CD4-positive, CD25-positive, alpha-beta regulatory T cell (primary cell): ENCODE results near the gene RAD51B. TPM values are rescaled to one million over a fixed set of nuclear protein-coding genes. Genes with fewer than 3 reads are reported as not detected.

Experiments used
- ATAC-seq, 2 donors: fragments of 150-1000 bp; cut with Tn5 transposase; one replicate each; pipeline ENCODE4 v1.10.0; 2021; ENCODE audit warnings: low read depth in 2 of 2, moderate number of reproducible peaks in 2 of 2, moderate library complexity in 1 of 2
- DNase-seq, 3 donors: peaks; one replicate each; pipeline versions ENCODE4 v3.0.0 to v3.0.0-alpha.2; 2012 to 2022; ENCODE audit warnings: mixed read lengths in 1 of 3
- H3K27ac ChIP-seq: one replicate; pipeline ENCODE4 v1.7.0; 2013; ENCODE audit warnings: mild to moderate bottlenecking, low read length; ENCODE audit not compliant: insufficient read depth, poor library complexity, severe bottlenecking
- H3K27me3 ChIP-seq: one replicate; pipeline ENCODE4 v1.7.0; 2013; ENCODE audit warnings: low read length; ENCODE audit not compliant: control insufficient read depth, insufficient read depth
- H3K36me3 ChIP-seq: one replicate; pipeline ENCODE4 v1.7.0; 2013; ENCODE audit warnings: mild to moderate bottlenecking, low read length, moderate library complexity; ENCODE audit not compliant: control insufficient read depth, insufficient read depth
- H3K4me1 ChIP-seq: 2 replicates; pipeline ENCODE4 v1.7.0; 2013; ENCODE audit warnings: mild to moderate bottlenecking, low read length; ENCODE audit not compliant: insufficient read depth, control insufficient read depth, poor library complexity, severe bottlenecking
- H3K4me3 ChIP-seq: one replicate; pipeline ENCODE4 v1.7.0; 2013; ENCODE audit warnings: low read depth, mild to moderate bottlenecking, low read length, moderate library complexity
- H3K9me3 ChIP-seq, 2 experiments: 1 replicate in 1 of 2; 2 replicates in 1 of 2; pipeline ENCODE4 v1.7.0; 2013; ENCODE audit warnings: low read length in 2 of 2, mild to moderate bottlenecking in 1 of 2, moderate library complexity in 1 of 2; ENCODE audit not compliant: control insufficient read depth in 2 of 2
- H3K27ac Mint-ChIP-seq, 3 donors: one replicate each; pipeline ENCODE4 v1.8.0; 2020 to 2022; ENCODE audit warnings: mild to moderate bottlenecking in 3 of 3, mixed read lengths in 3 of 3, moderate library complexity in 2 of 3
- H3K27me3 Mint-ChIP-seq: one replicate; pipeline ENCODE4 v1.8.0; 2022; ENCODE audit warnings: mild to moderate bottlenecking, mixed read lengths
- H3K36me3 Mint-ChIP-seq: one replicate; pipeline ENCODE4 v1.8.0; 2020; ENCODE audit warnings: mixed read lengths
- H3K4me1 Mint-ChIP-seq, 4 donors: one replicate each; pipeline ENCODE4 v1.8.0; 2020 to 2022; ENCODE audit warnings: mixed read lengths in 4 of 4, mild to moderate bottlenecking in 1 of 4
- H3K4me3 Mint-ChIP-seq, 4 donors: one replicate each; pipeline ENCODE4 v1.8.0; 2020 to 2022; ENCODE audit warnings: mild to moderate bottlenecking in 4 of 4, mixed read lengths in 4 of 4, moderate library complexity in 3 of 4
- H3K9me3 Mint-ChIP-seq, 7 donors: one replicate each; pipeline ENCODE4 v1.8.0; 2020 to 2022; ENCODE audit warnings: mixed read lengths in 7 of 7, mild to moderate bottlenecking in 3 of 7, moderate library complexity in 2 of 7
- polyA plus RNA-seq, 4 donors: library from polyadenylated mRNA; unstranded; fragments of 300-500 nt; fragmentation: Illumina TruSeq; gene quantifications; one replicate each; pipeline ENCODE4 v1.2.3, GENCODE V29; 2021
- total RNA-seq: library from RNA; stranded (reverse); gene quantifications from one replicate; pipeline ENCODE4 v1.2.3, GENCODE V29; 2022

Gene RAD51B
- total and polyA plus RNA-seq, 5 donors from 2014 or later, result 19.1 to 40.2 (median 28.1) TPM

GRCh38 chr14:68168460-68169109, 349.0 kb downstream of the RAD51B start:
- no peak overlapping the region for H3K27ac Mint-ChIP-seq
- Histone ChIP-seq H3K27ac (no peak overlapping the region), H3K4me1 (no peaks in the 10 kb centered on the region), H3K36me3 (no peaks in the 10 kb centered on the region), H3K9me3 (no peaks in the 10 kb centered on the region), H3K27me3 (no peaks in the 10 kb centered on the region), H3K4me3 (no peak overlapping the region)
- H3K9me3 Mint-ChIP-seq, result no peaks in the 10 kb centered on the region
- H3K36me3 Mint-ChIP-seq, result peaks cover 4% of the 10 kb centered on the region
- peaks cover 0 to 11% (median 0%) of the 10 kb centered on the region in 4 donors for H3K4me1 Mint-ChIP-seq
- no peak overlapping the region for H3K4me3 Mint-ChIP-seq
- no peak for DNase-seq
- no peak for ATAC-seq
- H3K27me3 Mint-ChIP-seq, result no peaks in the 10 kb centered on the region

- Mint-ChIP-seq H3K27me3 (no peaks in the 10 kb centered on the region), H3K27ac (no peak overlapping the region), H3K4me1 (peaks cover 0 to 4% (median 0%) of the 10 kb centered on the region in 4 donors), H3K4me3 (no peak overlapping the region), H3K36me3 (peaks cover 4% of the 10 kb centered on the region), H3K9me3 (no peaks in the 10 kb centered on the region)
- DNase-seq, result no peak
- Histone ChIP-seq H3K9me3 (no peaks in the 10 kb centered on the region), H3K27me3 (no peaks in the 10 kb centered on the region), H3K4me3 (no peak overlapping the region), H3K27ac (no peak overlapping the region), H3K36me3 (no peaks in the 10 kb centered on the region), H3K4me1 (no peaks in the 10 kb centered on the region)
- no peak for ATAC-seq
Observed at GRCh38 chr14:68172216-68172615, 352.6 kb downstream of the RAD51B start.

- Histone ChIP-seq H3K4me3 (no peak overlapping the region), H3K4me1 (no peaks in the 10 kb centered on the region), H3K36me3 (no peaks in the 10 kb centered on the region), H3K27ac (no peak overlapping the region), H3K27me3 (no peaks in the 10 kb centered on the region), H3K9me3 (no peaks in the 10 kb centered on the region)
- DNase-seq (no peak), ATAC-seq (no peak)
- no peaks in the 10 kb centered on the region for H3K9me3 Mint-ChIP-seq
- no peak overlapping the region for H3K27ac Mint-ChIP-seq
- no peak overlapping the region for H3K4me3 Mint-ChIP-seq
- no peaks in the 10 kb centered on the region for H3K27me3 Mint-ChIP-seq
- H3K4me1 Mint-ChIP-seq, result no peaks in the 10 kb centered on the region
- H3K36me3 Mint-ChIP-seq, result peaks cover 4% of the 10 kb centered on the region
Observed at GRCh38 chr14:68172627-68173026, 353.0 kb downstream of the RAD51B start.

GRCh38 chr14:68173227-68173972, 353.8 kb downstream of the RAD51B start:
- DNase-seq (no peak), ATAC-seq (no peak)
- H3K9me3 ChIP-seq, result no peaks in the 10 kb centered on the region
- H3K4me1 ChIP-seq, result no peaks in the 10 kb centered on the region
- Mint-ChIP-seq H3K4me3 (no peak overlapping the region), H3K4me1 (no peaks in the 10 kb centered on the region), H3K36me3 (peaks cover 4% of the 10 kb centered on the region), H3K9me3 (no peaks in the 10 kb centered on the region), H3K27me3 (no peaks in the 10 kb centered on the region), H3K27ac (no peak overlapping the region)
- H3K27me3 ChIP-seq, result no peaks in the 10 kb centered on the region
- no peaks in the 10 kb centered on the region for H3K36me3 ChIP-seq
- no peak overlapping the region for H3K4me3 ChIP-seq
- H3K27ac ChIP-seq, result no peak overlapping the region

- H3K36me3 Mint-ChIP-seq, result peaks cover 4% of the 10 kb centered on the region
- DNase-seq (no peak), ATAC-seq (no peak)
- H3K4me1 Mint-ChIP-seq, result no peaks in the 10 kb centered on the region
- no peaks in the 10 kb centered on the region for H3K36me3 ChIP-seq
- H3K27ac Mint-ChIP-seq, result no peak overlapping the region
- H3K4me1 ChIP-seq, result no peaks in the 10 kb centered on the region
- no peaks in the 10 kb centered on the region for H3K27me3 Mint-ChIP-seq
- H3K9me3 Mint-ChIP-seq, result no peaks in the 10 kb centered on the region
- no peak overlapping the region for H3K4me3 Mint-ChIP-seq
- no peaks in the 10 kb centered on the region for H3K9me3 ChIP-seq
- H3K4me3 ChIP-seq, result no peak overlapping the region
- H3K27me3 ChIP-seq, result no peaks in the 10 kb centered on the region
- H3K27ac ChIP-seq, result no peak overlapping the region
Observed at GRCh38 chr14:68174446-68174845, 354.9 kb downstream of the RAD51B start.

- Histone ChIP-seq H3K4me1 (no peaks in the 10 kb centered on the region), H3K27ac (no peak overlapping the region), H3K27me3 (no peaks in the 10 kb centered on the region), H3K4me3 (no peak overlapping the region), H3K9me3 (no peaks in the 10 kb centered on the region), H3K36me3 (no peaks in the 10 kb centered on the region)
- H3K4me3 Mint-ChIP-seq, result no peak overlapping the region
- peaks cover 4% of the 10 kb centered on the region for H3K36me3 Mint-ChIP-seq
- H3K4me1 Mint-ChIP-seq, result peaks cover 0 to 12% (median 5%) of the 10 kb centered on the region in 4 donors
- no peaks in the 10 kb centered on the region for H3K27me3 Mint-ChIP-seq
- no peak overlapping the region for H3K27ac Mint-ChIP-seq
- no peak for ATAC-seq
- no peak for DNase-seq
- H3K9me3 Mint-ChIP-seq, result no peaks in the 10 kb centered on the region
Observed at GRCh38 chr14:68176687-68177086, 357.1 kb downstream of the RAD51B start.

GRCh38 chr14:68177728-68178127, 358.1 kb downstream of the RAD51B start:
- ATAC-seq, result no peak
- Histone ChIP-seq H3K4me1 (no peaks in the 10 kb centered on the region), H3K4me3 (no peak overlapping the region), H3K9me3 (no peaks in the 10 kb centered on the region), H3K27me3 (no peaks in the 10 kb centered on the region), H3K36me3 (no peaks in the 10 kb centered on the region), H3K27ac (no peak overlapping the region)
- Mint-ChIP-seq H3K4me3 (no peak overlapping the region), H3K36me3 (no peaks in the 10 kb centered on the region), H3K27ac (no peak overlapping the region), H3K4me1 (peaks cover 8 to 20% (median 14%) of the 10 kb centered on the region in 4 donors), H3K9me3 (no peaks in the 10 kb centered on the region), H3K27me3 (no peaks in the 10 kb centered on the region)
- no peak for DNase-seq

GRCh38 chr14:68178282-68178681, 358.7 kb downstream of the RAD51B start:
- no peak overlapping the region for H3K4me3 ChIP-seq
- no peaks in the 10 kb centered on the region for H3K9me3 ChIP-seq
- no peaks in the 10 kb centered on the region for H3K4me1 ChIP-seq
- Mint-ChIP-seq H3K27ac (no peak overlapping the region), H3K27me3 (no peaks in the 10 kb centered on the region), H3K9me3 (no peaks in the 10 kb centered on the region), H3K4me3 (no peak overlapping the region), H3K36me3 (no peaks in the 10 kb centered on the region), H3K4me1 (peaks cover 10 to 24% (median 18%) of the 10 kb centered on the region in 4 donors)
- ATAC-seq, result no peak
- H3K27me3 ChIP-seq, result no peaks in the 10 kb centered on the region
- DNase-seq, result no peak
- no peaks in the 10 kb centered on the region for H3K36me3 ChIP-seq
- H3K27ac ChIP-seq, result no peak overlapping the region
